Prostate gland (tissue), 2 donors: Measurements from ENCODE around the gene ZNF227.
"Not testable (repeated sequence)": the region's sequence is repeated elsewhere in the genome, so short reads cannot be mapped to it uniquely, and the experiment has no call there.

Experiments used
- POLR2A ChIP-seq: fragments of 450-650 bp; IDR thresholded peaks from one replicate; pipeline ENCODE4 v1.6.1; 2016; ENCODE audit warnings: antibody characterized with exemption, mild to moderate bottlenecking
- POLR2AphosphoS5 ChIP-seq: sonication (generic); formaldehyde crosslinking; IDR thresholded peaks from one replicate; pipeline ENCODE4 v1.6.1; 2017; ENCODE audit warnings: antibody characterized with exemption
- TF ChIP-seq, protein P1 (sequence below), 4 experiments: fragments of 200-600 bp in 2 of 4; fragments of 450-650 bp in 2 of 4; sonication (generic) in 2 of 4; IDR thresholded peaks; 1 replicate in 3 of 4; 2 replicates in 1 of 4; pipeline ENCODE4 v1.5.1; 2016 to 2019; ENCODE audit warnings: antibody characterized with exemption in 4 of 4, mild to moderate bottlenecking in 2 of 4, moderate library complexity in 2 of 4

DNA sequence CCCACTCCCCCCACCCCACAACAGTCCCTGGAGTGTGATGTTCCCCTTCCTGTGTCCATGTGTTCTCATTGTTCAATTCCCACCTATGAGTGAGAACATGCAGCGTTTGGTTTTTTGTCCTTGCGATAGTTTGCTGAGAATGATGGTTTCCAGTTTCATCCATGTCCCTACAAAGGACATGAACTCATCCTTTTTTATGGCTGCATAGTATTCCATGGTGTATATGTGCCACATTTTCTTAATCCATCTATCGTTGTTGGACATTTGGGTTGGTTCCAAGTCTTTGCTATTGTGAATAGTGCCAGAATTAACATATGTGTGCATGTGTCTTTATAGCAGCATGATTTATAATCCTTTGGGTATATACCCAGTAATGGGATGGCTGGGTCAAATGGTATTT, 7.6 kb downstream of the ZNF227 start:
- TF ChIP-seq, protein P1, sequence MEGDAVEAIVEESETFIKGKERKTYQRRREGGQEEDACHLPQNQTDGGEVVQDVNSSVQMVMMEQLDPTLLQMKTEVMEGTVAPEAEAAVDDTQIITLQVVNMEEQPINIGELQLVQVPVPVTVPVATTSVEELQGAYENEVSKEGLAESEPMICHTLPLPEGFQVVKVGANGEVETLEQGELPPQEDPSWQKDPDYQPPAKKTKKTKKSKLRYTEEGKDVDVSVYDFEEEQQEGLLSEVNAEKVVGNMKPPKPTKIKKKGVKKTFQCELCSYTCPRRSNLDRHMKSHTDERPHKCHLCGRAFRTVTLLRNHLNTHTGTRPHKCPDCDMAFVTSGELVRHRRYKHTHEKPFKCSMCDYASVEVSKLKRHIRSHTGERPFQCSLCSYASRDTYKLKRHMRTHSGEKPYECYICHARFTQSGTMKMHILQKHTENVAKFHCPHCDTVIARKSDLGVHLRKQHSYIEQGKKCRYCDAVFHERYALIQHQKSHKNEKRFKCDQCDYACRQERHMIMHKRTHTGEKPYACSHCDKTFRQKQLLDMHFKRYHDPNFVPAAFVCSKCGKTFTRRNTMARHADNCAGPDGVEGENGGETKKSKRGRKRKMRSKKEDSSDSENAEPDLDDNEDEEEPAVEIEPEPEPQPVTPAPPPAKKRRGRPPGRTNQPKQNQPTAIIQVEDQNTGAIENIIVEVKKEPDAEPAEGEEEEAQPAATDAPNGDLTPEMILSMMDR (IDR thresholded peaks at IDR 0.05) = not testable (repeated sequence)
- TF ChIP-seq POLR2A, POLR2AphosphoS5: not testable (repeated sequence)
